Ovary (tissue), 3 donors: ENCODE results near the gene SYDE2.

Source experiments
- CTCF ChIP-seq, 3 donors: fragments of 450-650 bp in 2 of 3; fragments of 200-600 bp in 1 of 3; IDR thresholded peaks; one replicate each; pipeline versions ENCODE4 v1.5.1 to v1.8.0; 2016 to 2022; ENCODE audit warnings: antibody characterized with exemption in 3 of 3, mild to moderate bottlenecking in 1 of 3
- POLR2A ChIP-seq: fragments of 450-650 bp; IDR thresholded peaks from one replicate; pipeline ENCODE4 v1.6.1; 2017; ENCODE audit warnings: antibody characterized with exemption, mild to moderate bottlenecking, moderate library complexity
- donor health status: DM: no; HTN: no; CAD: no.

- TF ChIP-seq CTCF (IDR thresholded peaks at IDR 0.05) (no peak), POLR2A (no peak)
Measured at GRCh38 chr1:85116856-85117255, 84.0 kb downstream of the SYDE2 start.
